Stimulated activated CD8-positive, alpha-beta memory T cell treated with anti-CD3 and anti-CD28 coated beads, Interleukin-12 subunit alpha, Interleukin-12 subunit beta, amount 100 ng/mL, for 24 hours (primary cell): Measurements from ENCODE around the gene GPR31.
"Not testable (repeated sequence)": the region's sequence is repeated elsewhere in the genome, so short reads cannot be mapped to it uniquely, and the experiment has no call there.

Experiments
- DNase-seq: peaks from one replicate; pipeline ENCODE4 v3.0.0-alpha.2; 2020; ENCODE audit errors: extremely low read depth

GPR31 gene

GRCh38 chr6:167157863-167158262 is at the start of gene GPR31:
TSS of gene GPR31 (minus strand) at chr6:167157980. CDS start at chr6:167157831, 149 bp downstream.
- DNase-seq = no peak

GRCh38 chr6:167207527-167207926 is 49.7 kb upstream of the GPR31 start:
- no peak for DNase-seq

GRCh38 chr6:167205316-167205715 is 47.5 kb upstream of the GPR31 start:
- DNase-seq = not testable (repeated sequence)

- not testable (repeated sequence) for DNase-seq
Measured at GRCh38 chr6:167204059-167204348, 46.2 kb upstream of the GPR31 start.

- DNase-seq = not testable (repeated sequence)
Measured at GRCh38 chr6:167203261-167204058, 45.7 kb upstream of the GPR31 start.

GRCh38 chr6:167202613-167203012 is 44.8 kb upstream of the GPR31 start:
- DNase-seq = not testable (repeated sequence)

GRCh38 chr6:167200806-167201205 is 43.0 kb upstream of the GPR31 start:
- no peak for DNase-seq

- not testable (repeated sequence) for DNase-seq
Measured at GRCh38 chr6:167195941-167196610, 38.3 kb upstream of the GPR31 start.

- DNase-seq = not testable (repeated sequence)
Measured at GRCh38 chr6:167193515-167194125, 35.8 kb upstream of the GPR31 start.

- not testable (repeated sequence) for DNase-seq
Measured at GRCh38 chr6:167191043-167191583, 33.3 kb upstream of the GPR31 start.

- not testable (repeated sequence) for DNase-seq
Measured at GRCh38 chr6:167187275-167187674, 29.5 kb upstream of the GPR31 start.

- DNase-seq = not testable (repeated sequence)
Measured at GRCh38 chr6:167185101-167185500, 27.3 kb upstream of the GPR31 start.

- not testable (repeated sequence) for DNase-seq
Measured at GRCh38 chr6:167182913-167183314, 25.1 kb upstream of the GPR31 start.

- not testable (repeated sequence) for DNase-seq
Measured at GRCh38 chr6:167181351-167181750, 23.6 kb upstream of the GPR31 start.

- not testable (repeated sequence) for DNase-seq
Measured at GRCh38 chr6:167180086-167180485, 22.3 kb upstream of the GPR31 start.

- not testable (repeated sequence) for DNase-seq
Measured at GRCh38 chr6:167178896-167179655, 21.3 kb upstream of the GPR31 start.

GRCh38 chr6:167177271-167177670 is 19.5 kb upstream of the GPR31 start:
- DNase-seq = not testable (repeated sequence)

- not testable (repeated sequence) for DNase-seq
Measured at GRCh38 chr6:167172011-167172410, 14.2 kb upstream of the GPR31 start.

- not testable (repeated sequence) for DNase-seq
Measured at GRCh38 chr6:167171300-167171699, 13.5 kb upstream of the GPR31 start.

- not testable (repeated sequence) for DNase-seq
Measured at GRCh38 chr6:167169867-167170266, 12.1 kb upstream of the GPR31 start.

GRCh38 chr6:167168296-167168695 is 10.5 kb upstream of the GPR31 start:
- DNase-seq = not testable (repeated sequence)

- not testable (repeated sequence) for DNase-seq
Measured at GRCh38 chr6:167167699-167168098, 9.9 kb upstream of the GPR31 start.
